Ascending aorta (tissue), 2 donors: ENCODE results near the gene GALNT15. TPM values are rescaled to one million over a fixed set of nuclear protein-coding genes. Genes with fewer than 3 reads are reported as not detected.

Experiments used
- DNase-seq, 2 donors: peaks; one replicate each; pipeline ENCODE4 v3.0.0-alpha.2; 2019; ENCODE audit warnings: low spot score in 2 of 2
- H3K27ac ChIP-seq, 2 donors: fragments of 200-600 bp; sonication (generic); one replicate each; pipeline ENCODE4 v1.5.1; 2016 to 2017; ENCODE audit warnings: mild to moderate bottlenecking in 1 of 2
- H3K27me3 ChIP-seq: fragments of 200-600 bp; sonication (generic); one replicate; pipeline ENCODE4 v1.5.1; 2017
- H3K36me3 ChIP-seq, 2 donors: fragments of 200-600 bp; sonication (generic); one replicate each; pipeline ENCODE4 v1.5.1; 2016
- H3K4me1 ChIP-seq, 2 donors: fragments of 200-600 bp; sonication (generic); one replicate each; pipeline ENCODE4 v1.5.1; 2016 to 2017; ENCODE audit warnings: mild to moderate bottlenecking in 1 of 2
- H3K4me3 ChIP-seq, 2 donors: fragments of 200-600 bp; sonication (generic); one replicate each; pipeline ENCODE4 v1.5.1; 2016 to 2017; ENCODE audit warnings: mild to moderate bottlenecking in 1 of 2
- H3K9me3 ChIP-seq, 2 donors: fragments of 200-600 bp; sonication (generic); one replicate each; pipeline ENCODE4 v1.5.1; 2016
- intact Hi-C: fragments of 100-400 bp; cut with DNase I; formaldehyde crosslinking; loops from one replicate; pipeline ENCODE4 v1.15.1; 2023
- total RNA-seq: library from RNA; depleted of rRNA; stranded (reverse); fragments of >200 nt; gene quantifications from one replicate; pipeline ENCODE4 v1.1.0, GENCODE V29; 2016
- TF ChIP-seq, protein P1 (sequence below), 3 experiments: fragments of 200-600 bp in 2 of 3; fragments of 450-650 bp in 1 of 3; sonication (generic) in 2 of 3; IDR thresholded peaks; one replicate each; pipeline ENCODE4 v1.5.1; 2016 to 2019; ENCODE audit warnings: antibody characterized with exemption in 3 of 3, mild to moderate bottlenecking in 1 of 3, moderate library complexity in 1 of 3

GALNT15 gene
- total RNA-seq, 1 donor from 2014 or later: 222 TPM

DNA sequence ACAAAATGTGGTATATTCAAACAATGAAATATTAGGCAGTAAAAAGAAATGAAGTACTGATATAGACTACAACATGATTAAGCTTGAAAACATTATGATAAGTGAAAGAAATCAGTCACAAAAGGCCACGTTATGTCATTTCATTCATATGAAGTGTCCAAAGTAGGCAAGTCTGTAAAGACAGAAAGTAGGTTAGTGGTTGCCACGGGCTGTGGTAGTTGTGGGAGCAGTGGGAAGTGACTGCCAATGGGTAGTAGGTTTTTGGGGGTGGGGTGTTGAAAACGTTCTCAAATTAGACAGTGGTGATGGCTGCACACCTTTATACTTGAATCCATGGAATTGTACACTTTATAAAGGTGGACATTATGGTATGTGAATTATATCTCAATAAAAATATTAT is 12.1 kb downstream of the GALNT15 start:
- H3K9me3 ChIP-seq: no peaks in the 10 kb centered on the region
- H3K4me1 ChIP-seq: no peaks in the 10 kb centered on the region
- intact Hi-C loops: no loop called here
- no peaks in the 10 kb centered on the region for H3K27me3 ChIP-seq
- no peak overlapping the region for H3K27ac ChIP-seq
- TF ChIP-seq, protein P1, sequence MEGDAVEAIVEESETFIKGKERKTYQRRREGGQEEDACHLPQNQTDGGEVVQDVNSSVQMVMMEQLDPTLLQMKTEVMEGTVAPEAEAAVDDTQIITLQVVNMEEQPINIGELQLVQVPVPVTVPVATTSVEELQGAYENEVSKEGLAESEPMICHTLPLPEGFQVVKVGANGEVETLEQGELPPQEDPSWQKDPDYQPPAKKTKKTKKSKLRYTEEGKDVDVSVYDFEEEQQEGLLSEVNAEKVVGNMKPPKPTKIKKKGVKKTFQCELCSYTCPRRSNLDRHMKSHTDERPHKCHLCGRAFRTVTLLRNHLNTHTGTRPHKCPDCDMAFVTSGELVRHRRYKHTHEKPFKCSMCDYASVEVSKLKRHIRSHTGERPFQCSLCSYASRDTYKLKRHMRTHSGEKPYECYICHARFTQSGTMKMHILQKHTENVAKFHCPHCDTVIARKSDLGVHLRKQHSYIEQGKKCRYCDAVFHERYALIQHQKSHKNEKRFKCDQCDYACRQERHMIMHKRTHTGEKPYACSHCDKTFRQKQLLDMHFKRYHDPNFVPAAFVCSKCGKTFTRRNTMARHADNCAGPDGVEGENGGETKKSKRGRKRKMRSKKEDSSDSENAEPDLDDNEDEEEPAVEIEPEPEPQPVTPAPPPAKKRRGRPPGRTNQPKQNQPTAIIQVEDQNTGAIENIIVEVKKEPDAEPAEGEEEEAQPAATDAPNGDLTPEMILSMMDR (IDR thresholded peaks at IDR 0.05): no peak
- DNase-seq: no peak
- peaks cover 0 to 57% of the 10 kb centered on the region in 2 donors for H3K36me3 ChIP-seq
- no peak overlapping the region for H3K4me3 ChIP-seq

DNA sequence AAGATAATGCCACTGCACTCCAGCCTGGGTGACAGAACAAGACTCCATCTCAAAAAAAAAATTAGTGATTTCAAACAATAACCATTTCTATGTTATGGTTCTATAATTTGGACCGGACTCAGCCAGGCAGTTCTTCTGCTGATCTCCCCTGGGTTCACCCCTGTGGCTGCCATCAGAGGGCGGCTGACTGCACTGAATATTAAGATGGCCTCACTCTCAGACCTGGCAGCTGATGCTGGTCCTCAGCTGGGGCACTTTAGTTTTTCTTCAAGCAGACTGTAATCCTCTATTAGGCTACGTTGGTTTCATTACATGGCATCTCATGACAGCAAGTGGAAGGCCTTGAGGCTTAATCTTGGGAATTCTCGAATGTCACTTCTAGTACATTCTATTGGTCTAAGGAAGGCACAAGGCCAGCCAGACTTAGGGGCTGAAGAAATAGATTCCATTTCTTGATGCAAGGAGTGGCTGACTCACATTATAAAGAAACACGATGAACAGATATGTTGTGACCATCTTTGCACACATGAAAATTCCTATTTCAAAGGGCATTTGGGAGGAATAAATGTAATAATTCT is 12.8 kb downstream of the GALNT15 start:
- Histone ChIP-seq H3K9me3 (no peaks in the 10 kb centered on the region), H3K4me3 (no peak overlapping the region), H3K27me3 (no peaks in the 10 kb centered on the region), H3K36me3 (peaks cover 0 to 54% of the 10 kb centered on the region in 2 donors), H3K27ac (no peak overlapping the region), H3K4me1 (no peaks in the 10 kb centered on the region)
- intact Hi-C loops: no loop called here
- TF ChIP-seq, protein P1 (IDR thresholded peaks at IDR 0.05): no peak
- DNase-seq: peak in 1 of 2 donors; percentile 53

DNA sequence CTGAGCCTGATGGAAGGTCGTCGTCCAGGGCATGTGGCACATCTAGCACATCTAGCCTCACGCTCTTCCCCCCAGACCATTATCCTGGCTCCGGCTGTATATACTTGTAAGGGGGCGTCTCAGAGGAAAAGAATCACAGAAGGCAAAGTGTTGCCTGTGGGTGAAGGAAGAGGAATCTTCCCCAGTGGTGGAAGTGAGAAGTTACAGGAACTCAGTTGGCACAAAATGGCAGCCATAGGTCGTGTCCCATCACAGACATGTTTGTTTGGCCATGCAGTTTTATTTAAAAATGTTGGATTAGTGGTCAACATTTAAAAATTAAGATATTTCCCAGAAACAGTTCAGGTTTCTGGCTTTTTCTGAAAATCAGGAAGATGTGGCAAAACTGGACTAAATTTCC is 13.6 kb downstream of the GALNT15 start:
- no peak for DNase-seq
- H3K9me3 ChIP-seq: no peaks in the 10 kb centered on the region
- no peak overlapping the region for H3K4me3 ChIP-seq
- no peak overlapping the region for H3K27ac ChIP-seq
- TF ChIP-seq, protein P1 (IDR thresholded peaks at IDR 0.05): no peak
- peaks cover 0 to 47% of the 10 kb centered on the region in 2 donors for H3K36me3 ChIP-seq
- intact Hi-C loops: no loop called here
- H3K4me1 ChIP-seq: no peaks in the 10 kb centered on the region
- no peaks in the 10 kb centered on the region for H3K27me3 ChIP-seq

DNA sequence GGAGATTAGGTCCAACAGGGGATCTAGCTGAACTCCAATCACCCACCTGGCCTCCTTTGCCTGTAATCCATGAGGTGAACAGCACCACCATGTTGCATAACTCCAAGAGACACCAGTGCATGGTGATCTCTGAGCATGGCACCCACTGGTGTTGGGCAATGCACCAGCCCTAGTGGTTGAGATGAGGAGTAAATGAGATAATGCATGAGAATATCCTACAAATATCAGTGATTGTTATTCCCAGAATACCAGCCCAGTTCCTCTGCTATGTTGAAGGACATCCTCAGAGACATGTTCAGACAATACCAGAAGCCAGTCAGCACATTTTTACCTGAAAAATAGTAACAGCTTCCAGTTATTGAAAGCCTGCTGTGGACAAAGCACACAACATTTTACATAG is 14.7 kb downstream of the GALNT15 start:
- no peak overlapping the region for H3K4me3 ChIP-seq
- no peak for DNase-seq
- H3K4me1 ChIP-seq: no peaks in the 10 kb centered on the region
- H3K27me3 ChIP-seq: no peaks in the 10 kb centered on the region
- TF ChIP-seq, protein P1 (IDR thresholded peaks at IDR 0.05): no peak
- H3K36me3 ChIP-seq: peaks cover 0 to 37% of the 10 kb centered on the region in 2 donors
- H3K9me3 ChIP-seq: no peaks in the 10 kb centered on the region
- H3K27ac ChIP-seq: no peak overlapping the region
- intact Hi-C loops: no loop called here

DNA sequence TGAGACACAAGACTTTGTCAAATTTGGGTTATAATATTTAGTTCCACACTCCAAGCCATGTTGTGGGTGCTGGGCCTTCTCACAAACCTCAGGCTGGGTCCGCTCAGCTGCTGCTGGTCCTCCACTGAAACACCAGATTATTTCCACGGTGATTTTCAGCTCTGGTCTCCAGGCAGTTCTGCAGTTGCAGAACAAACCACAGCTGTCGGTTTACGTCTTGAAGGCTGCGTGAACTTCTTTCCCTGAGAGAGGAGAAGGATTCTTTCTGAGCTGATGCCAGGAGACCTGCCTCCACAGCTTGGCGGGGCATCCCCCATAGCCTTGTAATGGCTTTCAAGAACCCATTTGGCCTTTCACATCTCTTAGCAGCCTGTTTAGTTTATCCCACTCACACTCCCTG is 16.2 kb downstream of the GALNT15 start:
- Histone ChIP-seq H3K4me3 (no peak overlapping the region), H3K9me3 (no peaks in the 10 kb centered on the region), H3K4me1 (no peaks in the 10 kb centered on the region), H3K27ac (no peak overlapping the region), H3K27me3 (no peaks in the 10 kb centered on the region), H3K36me3 (peaks cover 3 to 30% of the 10 kb centered on the region in 2 donors)
- intact Hi-C loops: no loop called here
- no peak for DNase-seq
- TF ChIP-seq, protein P1 (IDR thresholded peaks at IDR 0.05): no peak

DNA sequence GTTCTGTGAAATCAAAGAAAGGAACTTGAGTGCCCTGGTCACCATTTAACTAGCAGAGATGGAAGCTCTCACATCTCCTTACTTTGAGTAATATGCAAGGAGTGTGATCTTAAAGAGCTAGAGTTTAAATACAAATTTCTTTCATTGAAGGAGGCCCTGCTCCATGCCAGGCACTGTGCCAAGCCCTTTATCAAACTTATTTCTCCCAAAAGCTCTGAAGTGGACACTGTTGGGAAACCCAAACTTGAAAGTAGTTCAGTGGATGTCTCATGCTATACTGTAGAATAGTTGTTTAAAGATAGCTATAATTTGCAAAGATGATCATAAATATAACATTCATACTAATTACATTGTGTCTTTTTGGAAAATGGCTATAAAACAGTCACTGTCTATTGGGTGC is 17.1 kb downstream of the GALNT15 start:
- Histone ChIP-seq H3K27ac (no peak overlapping the region), H3K4me1 (no peaks in the 10 kb centered on the region), H3K4me3 (no peak overlapping the region), H3K36me3 (peaks cover 12 to 39% of the 10 kb centered on the region in 2 donors), H3K27me3 (no peaks in the 10 kb centered on the region), H3K9me3 (no peaks in the 10 kb centered on the region)
- DNase-seq: no peak
- TF ChIP-seq, protein P1 (IDR thresholded peaks at IDR 0.05): no peak
- intact Hi-C loops: no loop called here
